Suprapubic skin (tissue), 3 donors: ENCODE data around the gene NUDT6.

Experiments used
- POLR2A ChIP-seq, 2 donors: fragments of 450-650 bp; IDR thresholded peaks; one replicate each; pipeline ENCODE4 v1.6.1; 2017; ENCODE audit warnings: antibody characterized with exemption in 2 of 2, mild to moderate bottlenecking in 2 of 2, moderate library complexity in 2 of 2
- TF ChIP-seq, protein P1 (sequence below), 2 donors: fragments of 200-600 bp in 1 of 2; fragments of 450-650 bp in 1 of 2; sonication (generic) in 1 of 2; IDR thresholded peaks; one replicate each; pipeline ENCODE4 v1.5.1; 2016 to 2019; ENCODE audit warnings: antibody characterized with exemption in 2 of 2, mild to moderate bottlenecking in 1 of 2, moderate library complexity in 1 of 2

- TF ChIP-seq POLR2A (IDR thresholded peaks at IDR 0.05), result no peak
- TF ChIP-seq, protein P1, sequence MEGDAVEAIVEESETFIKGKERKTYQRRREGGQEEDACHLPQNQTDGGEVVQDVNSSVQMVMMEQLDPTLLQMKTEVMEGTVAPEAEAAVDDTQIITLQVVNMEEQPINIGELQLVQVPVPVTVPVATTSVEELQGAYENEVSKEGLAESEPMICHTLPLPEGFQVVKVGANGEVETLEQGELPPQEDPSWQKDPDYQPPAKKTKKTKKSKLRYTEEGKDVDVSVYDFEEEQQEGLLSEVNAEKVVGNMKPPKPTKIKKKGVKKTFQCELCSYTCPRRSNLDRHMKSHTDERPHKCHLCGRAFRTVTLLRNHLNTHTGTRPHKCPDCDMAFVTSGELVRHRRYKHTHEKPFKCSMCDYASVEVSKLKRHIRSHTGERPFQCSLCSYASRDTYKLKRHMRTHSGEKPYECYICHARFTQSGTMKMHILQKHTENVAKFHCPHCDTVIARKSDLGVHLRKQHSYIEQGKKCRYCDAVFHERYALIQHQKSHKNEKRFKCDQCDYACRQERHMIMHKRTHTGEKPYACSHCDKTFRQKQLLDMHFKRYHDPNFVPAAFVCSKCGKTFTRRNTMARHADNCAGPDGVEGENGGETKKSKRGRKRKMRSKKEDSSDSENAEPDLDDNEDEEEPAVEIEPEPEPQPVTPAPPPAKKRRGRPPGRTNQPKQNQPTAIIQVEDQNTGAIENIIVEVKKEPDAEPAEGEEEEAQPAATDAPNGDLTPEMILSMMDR (IDR thresholded peaks at IDR 0.05), result no peak
Measured at GRCh38 chr4:122921300-122921699, 1.1 kb downstream of the NUDT6 start.
